Esophagus muscularis mucosa (tissue), 3 donors: ENCODE results near the gene COL25A1.

Source experiments
- POLR2A ChIP-seq: fragments of 450-650 bp; IDR thresholded peaks from one replicate; pipeline ENCODE4 v1.6.1; 2017; ENCODE audit warnings: antibody characterized with exemption, moderate library complexity, mild to moderate bottlenecking, low read depth
- POLR2AphosphoS5 ChIP-seq, 2 donors: sonication (generic); formaldehyde crosslinking; IDR thresholded peaks; one replicate each; pipeline ENCODE4 v1.6.1; 2017; ENCODE audit warnings: antibody characterized with exemption in 2 of 2
- TF ChIP-seq, protein P1 (sequence below), 3 experiments: fragments of 200-600 bp in 2 of 3; fragments of 450-650 bp in 1 of 3; sonication (generic) in 2 of 3; IDR thresholded peaks; one replicate each; pipeline ENCODE4 v1.5.1; 2017 to 2019; ENCODE audit warnings: antibody characterized with exemption in 3 of 3, mild to moderate bottlenecking in 2 of 3, moderate library complexity in 1 of 3

DNA sequence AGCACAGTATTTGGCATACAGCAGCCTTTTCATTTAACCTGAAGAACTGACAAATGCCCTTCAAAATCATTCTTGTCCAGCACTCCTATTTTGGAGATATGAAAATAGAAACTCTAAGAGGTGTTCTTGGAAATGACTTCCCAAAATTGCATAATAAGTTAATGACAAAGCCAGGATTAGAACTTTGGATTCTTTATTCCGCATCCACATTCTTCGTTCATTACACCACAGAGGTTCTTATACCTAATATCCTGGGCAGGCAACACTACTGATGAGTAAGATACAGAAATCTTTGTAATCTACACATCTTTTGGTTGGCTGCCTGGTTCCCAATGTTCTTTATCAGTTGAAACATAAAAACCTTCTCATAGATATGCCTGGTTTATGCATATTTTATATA is 5.9 kb downstream of the COL25A1 start:
- TF ChIP-seq POLR2A (no peak), POLR2AphosphoS5 (IDR thresholded peaks at IDR 0.05) (no peak)
- TF ChIP-seq, protein P1, sequence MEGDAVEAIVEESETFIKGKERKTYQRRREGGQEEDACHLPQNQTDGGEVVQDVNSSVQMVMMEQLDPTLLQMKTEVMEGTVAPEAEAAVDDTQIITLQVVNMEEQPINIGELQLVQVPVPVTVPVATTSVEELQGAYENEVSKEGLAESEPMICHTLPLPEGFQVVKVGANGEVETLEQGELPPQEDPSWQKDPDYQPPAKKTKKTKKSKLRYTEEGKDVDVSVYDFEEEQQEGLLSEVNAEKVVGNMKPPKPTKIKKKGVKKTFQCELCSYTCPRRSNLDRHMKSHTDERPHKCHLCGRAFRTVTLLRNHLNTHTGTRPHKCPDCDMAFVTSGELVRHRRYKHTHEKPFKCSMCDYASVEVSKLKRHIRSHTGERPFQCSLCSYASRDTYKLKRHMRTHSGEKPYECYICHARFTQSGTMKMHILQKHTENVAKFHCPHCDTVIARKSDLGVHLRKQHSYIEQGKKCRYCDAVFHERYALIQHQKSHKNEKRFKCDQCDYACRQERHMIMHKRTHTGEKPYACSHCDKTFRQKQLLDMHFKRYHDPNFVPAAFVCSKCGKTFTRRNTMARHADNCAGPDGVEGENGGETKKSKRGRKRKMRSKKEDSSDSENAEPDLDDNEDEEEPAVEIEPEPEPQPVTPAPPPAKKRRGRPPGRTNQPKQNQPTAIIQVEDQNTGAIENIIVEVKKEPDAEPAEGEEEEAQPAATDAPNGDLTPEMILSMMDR (IDR thresholded peaks at IDR 0.05), result no peak
